Renal pelvis (tissue), 4 donors: ENCODE results near the gene WNT7B. TPM values are rescaled to one million over a fixed set of nuclear protein-coding genes. Genes with fewer than 3 reads are reported as not detected.

Experiments
- DNase-seq: peaks from one replicate; pipeline ENCODE4 v3.0.0-alpha.2; 2013
- polyA plus RNA-seq, 3 donors: library from polyadenylated mRNA; unstranded; fragments of 120-200 nt; gene quantifications; one replicate each; pipeline ENCODE4 v1.2.1, GENCODE V29; 2013; ENCODE audit not compliant: insufficient read length in 3 of 3

Gene WNT7B
- polyA plus RNA-seq, 3 donors, result 10.4 to 12.0 (median 11.1) TPM

DNA sequence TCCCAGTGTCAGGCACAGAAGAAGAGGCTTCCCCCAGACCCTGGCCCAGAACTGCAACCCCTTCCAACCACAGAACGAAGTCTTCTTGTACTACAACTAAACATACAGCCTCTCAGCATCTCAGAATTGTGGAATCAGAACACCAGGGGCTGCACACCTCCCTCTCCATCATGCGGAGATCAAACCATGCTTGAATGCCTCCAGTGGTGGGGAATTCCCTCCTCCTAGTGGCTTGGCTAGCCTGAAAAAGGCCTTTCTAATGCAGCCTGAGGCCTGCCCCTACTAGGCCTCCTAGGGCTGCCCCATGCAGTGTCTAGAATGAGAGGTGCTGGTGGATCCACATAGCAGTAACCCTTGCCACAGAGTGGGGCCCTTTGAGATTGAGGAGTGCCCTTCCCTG lies 62.7 kb downstream of the WNT7B start:
- no peak for DNase-seq

DNA sequence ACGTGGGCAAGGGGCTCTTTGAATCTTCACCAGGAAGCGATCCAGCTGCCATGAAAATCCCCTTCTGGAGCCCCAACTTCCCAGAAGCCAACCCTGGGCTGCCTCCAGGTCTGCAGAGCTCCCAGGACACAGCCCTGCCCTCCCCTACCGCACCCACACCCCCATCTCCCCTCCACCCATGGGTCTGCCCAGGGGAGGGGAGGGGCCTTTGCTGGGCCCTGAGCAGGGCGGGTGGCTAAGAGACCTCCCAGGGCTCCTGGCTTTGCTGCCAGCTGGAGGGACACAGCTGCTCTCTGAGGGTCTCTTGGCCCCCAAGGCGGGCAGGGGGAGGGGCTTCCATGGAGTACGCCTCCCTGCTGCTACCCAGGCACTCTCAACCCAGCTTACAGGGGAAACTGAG lies 64.1 kb downstream of the WNT7B start:
- DNase-seq, result no peak

DNA sequence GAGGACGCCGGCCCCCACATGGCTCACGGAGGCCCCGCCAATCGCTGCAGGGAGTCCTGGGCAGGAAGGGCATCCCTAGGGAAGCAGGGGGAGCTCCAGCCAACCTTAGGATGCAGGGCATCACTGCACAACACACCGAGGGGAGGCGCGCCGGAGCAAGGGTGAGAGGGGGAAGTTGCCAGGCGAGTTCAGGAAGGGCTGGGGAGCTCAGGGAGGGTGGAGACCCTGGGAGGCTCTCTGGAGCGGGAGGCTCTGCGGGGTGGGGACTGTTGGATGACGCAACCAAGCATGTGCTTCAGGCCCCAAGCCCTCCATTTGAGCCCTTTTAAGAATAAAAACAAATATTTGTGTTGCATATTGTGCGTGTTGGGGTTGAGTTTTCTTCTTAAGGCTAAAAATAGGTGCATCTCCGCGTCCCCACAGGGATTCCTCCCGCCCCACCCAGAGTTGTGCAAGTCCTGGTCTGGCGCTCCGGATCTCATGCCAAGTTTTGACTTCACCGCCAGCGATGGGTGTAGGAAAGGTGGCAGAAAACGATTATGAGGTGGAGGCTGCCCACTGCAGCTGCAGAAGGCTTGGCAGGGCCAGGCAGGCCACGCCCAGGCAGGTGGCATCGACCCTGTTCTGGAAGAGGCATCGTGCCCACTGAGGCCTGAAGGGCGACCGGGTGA lies 65.2 kb downstream of the WNT7B start:
- no peak for DNase-seq

DNA sequence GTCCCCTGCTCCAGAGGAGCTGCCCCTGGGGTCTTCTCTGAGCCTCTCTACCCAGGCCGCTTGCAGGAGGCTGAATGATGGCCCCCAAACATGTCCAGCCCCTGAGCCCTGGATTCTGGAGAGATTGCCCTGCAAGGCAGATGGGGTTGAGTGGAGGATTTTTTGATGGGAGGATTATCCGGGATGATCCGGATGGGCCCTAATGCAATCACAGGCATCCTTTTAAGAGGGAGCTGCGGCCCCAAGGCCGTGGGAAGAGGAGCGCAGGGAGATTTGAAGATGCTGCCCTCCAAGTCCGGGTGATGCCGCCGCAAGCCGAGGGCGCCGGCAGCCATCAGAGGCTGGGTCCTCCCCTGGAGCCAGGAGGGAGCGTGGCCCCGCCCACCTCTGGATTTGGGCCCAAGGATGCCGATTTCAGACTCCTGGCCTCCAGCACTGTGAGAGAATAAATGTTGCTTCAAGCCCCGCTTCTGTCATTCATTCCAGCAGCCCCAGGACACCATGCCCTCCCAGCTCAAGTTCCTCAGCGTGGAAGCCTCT lies 66.0 kb downstream of the WNT7B start:
- no peak for DNase-seq

DNA sequence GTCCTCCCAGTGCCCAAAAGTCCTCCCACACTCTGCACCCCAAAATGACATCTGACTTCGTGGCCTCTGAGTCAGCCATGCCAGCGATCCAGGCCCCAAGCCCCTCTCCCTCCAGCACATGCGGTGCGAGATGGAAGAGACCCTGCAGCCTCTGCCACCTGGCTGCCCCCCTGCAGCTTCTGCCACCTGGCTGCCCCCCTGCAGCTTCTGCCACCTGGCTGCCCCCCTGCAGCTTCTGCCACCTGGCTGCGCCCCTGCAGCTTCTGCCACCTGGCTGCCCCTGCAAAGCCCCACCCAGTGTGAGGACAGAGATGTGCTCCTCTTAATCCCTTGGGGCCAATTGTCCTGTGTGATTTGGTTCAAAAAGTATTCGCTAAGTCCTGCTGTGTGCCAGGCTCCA lies 68.0 kb downstream of the WNT7B start:
- no peak for DNase-seq

DNA sequence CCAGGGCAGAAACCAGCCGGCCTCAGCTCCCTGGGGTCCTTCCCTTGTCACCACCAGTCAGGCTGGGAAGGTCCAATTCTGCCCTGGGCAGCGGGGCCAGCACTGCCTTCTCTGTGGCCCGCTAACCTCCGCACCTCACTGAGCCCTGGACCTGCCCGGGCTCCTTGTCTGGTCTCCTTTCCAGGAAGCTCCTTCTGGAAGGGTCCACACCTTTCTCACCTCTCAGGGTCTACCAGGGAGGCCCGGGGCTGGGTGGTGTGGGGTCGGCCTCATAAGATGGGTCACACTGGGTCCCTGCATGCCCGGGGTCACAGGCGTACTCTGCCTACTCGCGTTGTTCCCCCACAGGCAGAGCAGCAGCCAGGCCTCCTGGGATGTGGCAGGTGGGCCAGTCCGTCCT lies 69.0 kb downstream of the WNT7B start:
- DNase-seq, result no peak

DNA sequence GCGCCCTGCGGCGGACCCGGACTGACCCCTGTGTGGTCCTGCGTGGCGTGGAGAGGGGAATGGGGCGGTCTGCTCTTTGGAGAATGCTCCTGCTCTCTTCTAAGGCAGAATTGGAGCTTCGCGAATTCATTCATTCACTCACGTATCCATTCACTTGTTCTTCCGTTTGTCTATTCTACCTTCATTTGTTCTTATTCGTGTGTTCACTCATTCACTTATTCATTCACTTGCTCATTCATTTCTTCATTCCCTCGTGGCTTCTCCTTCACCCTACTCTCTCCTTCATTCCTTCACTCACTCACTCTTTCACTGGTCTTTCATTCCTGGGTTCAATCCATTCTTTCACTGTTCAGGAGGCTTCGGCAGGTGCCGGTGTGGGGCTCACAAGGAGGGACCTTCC lies 69.6 kb downstream of the WNT7B start:
- DNase-seq, result no peak

DNA sequence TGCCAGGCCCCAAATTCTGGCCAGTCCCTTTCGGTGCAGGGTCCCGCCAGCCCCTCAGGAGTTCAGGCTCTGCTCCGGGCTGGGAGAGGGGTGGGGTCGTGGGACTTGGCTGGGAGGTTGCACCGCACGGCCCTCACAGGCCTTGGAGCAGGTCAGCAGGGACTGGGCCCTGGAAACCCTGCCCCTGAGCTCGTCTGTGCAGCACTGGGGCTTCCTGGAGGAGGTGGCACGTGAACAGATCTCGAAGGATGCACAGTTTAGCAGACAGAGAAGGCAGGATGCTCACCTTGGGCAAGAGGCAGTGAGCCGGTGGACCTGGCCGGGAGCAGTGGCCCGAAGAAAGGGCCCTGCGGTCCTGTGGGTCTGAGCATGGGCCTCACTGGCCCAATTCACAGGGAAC lies 70.0 kb downstream of the WNT7B start:
- no peak for DNase-seq

DNA sequence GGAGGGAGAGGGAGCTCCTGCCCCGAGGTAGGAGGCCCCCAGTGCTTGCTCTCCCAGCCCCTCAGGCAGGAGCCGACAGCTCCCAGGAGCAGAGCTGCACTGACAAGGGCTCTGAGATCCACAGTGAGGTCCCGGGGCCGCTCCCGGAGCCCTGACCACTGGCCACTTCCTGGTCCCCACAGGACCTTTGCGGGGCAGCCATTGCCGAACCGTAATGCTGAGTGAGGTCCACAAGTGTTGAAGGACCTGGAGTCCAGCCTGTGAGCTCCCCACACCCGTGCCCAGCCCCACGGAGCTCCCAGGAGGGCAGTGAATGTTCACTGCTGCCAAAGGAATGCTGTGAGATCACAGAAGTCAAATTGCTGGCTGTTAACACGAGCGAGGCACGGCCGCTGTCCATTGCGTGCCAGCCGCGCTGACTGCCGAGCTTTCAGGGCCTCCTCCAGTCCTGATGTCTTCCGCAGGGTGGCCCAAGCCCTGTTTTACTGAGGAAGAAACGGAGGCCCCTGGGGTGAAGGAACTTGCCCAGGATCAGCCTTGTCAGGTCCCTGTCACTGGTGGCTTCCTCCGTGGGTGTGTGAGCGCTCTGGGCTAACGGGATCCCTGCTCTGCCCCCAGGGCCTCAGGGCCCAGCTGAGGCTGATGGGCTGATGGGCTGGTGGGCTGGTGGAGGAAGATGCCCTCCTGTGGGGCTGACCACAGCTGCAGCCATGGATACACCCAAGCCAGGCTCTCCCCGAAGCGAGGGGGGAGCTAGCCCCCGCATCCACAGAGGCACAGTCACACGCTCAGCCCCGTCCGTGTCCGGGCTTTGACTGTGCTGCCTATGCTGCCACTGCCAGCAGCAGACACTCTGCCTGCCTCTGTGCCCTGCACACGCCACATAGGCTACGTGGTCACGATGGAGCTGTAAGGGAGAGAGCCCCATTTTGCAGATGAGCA lies 70.8 kb downstream of the WNT7B start:
- DNase-seq, result no peak

DNA sequence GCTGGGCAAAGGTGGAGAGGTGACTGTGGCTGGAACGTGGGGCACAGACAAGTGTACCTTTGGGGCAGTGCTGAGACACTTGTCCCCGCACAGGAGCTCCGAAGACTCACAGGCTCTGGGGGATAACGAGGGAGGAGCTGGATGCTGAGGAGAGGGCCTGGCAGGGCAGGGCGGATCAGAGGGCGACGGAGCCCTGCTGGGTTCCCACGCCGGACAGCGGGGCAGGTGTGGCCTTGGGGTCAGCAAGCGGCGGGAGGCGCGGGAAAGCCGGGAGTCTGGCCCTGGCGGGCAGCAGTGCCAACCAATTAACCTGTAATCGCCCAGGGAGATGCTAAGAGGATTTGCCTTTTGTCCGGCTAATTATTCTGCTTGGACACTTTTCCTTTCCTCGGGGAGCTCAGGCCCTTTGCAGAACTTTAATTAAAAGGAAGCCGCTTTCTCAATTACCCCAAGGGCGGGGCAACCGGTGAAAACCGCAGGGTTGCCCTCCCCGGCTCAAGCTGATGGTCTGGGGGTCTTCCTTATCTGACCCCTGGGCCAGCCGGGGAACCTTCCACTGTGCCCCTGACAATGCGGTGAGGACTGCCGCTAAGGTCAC lies 71.5 kb downstream of the WNT7B start:
- DNase-seq, result no peak

DNA sequence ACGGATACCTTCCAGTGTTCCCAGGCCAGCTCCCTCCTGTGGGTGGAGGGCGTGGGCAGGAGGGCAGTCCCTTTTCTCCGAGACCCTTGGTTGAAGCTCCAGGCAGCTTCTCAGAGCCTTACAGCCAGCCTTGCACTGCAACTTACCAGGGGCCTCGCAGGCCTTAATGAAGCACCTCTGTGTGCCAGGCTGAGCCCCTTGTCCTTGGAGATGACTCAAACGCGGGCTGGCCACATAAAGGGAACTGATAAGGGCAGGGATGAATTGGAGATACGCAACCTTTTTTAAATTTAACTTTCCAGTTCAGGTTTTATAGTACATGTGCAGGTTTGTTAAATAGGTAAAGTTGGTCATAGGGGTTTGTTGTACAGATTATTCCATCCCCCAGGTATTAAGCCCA lies 72.7 kb downstream of the WNT7B start:
- DNase-seq, result no peak

DNA sequence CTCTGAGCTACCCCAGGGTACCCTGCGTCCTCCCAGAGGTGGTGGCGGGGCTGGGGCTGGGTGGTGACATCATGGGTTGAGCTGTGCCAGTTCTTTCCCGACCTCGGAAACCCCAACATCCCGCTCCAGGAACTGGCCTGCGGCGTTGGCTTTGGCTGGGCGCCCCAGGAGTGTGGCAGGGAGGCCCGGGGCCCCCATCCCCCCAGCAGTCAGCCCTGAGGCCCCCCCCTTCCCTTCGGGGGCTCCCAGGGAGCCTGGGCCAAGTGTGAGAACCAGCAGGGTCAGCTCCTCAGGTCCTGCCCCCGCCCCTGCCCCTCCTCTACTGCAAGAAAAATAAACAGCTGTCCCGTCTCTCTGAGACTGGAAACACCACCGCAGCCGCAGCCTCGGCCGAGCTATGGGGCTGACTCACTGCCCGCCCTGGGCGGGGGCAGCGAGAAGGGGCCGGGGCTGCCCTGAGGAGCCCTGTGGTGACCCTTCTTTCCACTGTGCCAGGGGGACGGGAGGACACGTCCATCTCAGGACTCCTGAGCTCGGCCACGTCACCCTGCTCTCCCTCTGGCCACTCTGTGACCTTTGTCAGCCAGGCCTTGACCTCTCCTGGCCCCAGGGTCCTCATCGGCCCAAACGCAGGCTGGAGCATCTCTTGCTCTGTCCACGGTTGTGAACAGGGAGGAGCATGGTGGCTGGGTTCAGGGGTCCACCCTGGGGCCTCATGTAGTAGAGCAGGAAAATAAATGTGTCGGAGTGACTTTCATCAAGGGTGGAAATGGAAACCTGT lies 73.4 kb downstream of the WNT7B start:
- no peak for DNase-seq

DNA sequence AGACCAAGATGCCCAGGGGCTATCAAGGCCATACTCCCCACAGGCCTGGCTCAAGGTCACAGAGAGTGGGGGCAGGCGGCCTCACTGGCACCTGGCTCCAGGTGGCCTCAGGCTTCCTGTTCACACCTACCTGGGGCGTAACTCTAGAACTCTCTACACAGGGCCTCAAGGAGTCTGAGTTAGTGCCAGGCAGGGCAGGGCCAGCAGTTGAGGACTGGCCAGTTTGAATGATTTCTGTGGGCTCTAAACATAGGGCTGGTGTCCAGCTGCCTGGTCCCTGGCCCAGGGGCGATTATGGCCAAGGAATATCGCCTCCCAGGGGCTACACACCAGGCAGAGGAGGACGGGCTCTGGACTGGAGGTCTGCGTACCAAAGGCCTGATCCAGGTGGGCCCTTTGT lies 79.2 kb downstream of the WNT7B start:
- DNase-seq, result no peak

DNA sequence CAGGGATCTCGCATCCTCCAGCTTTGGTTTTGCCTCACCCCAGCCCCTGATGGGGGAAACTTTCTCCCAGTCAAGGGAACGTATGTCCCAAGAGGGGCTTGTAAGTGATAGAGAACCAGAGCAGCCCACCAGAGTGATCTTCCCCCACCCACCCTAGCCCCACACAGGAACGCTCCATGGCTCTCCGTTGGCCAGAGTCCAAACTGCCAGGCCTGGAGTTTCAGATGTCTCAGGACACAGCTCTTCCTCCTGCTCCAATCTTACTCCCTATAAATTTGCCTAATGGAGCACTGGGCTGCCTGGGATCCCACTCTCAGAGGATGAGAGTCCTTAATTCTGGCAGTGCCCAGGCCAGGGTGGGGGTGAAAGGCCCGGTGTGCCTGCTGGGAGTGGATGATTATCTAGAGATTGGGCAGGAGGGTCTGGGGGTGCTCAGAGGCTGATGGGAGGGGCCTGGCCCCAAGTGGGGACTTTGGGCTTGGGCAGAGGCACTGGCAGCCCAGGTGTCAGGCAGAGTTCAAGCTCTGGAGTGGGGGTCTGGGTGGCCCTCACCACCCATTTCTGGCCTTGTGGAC lies 79.9 kb downstream of the WNT7B start:
- DNase-seq, result no peak

DNA sequence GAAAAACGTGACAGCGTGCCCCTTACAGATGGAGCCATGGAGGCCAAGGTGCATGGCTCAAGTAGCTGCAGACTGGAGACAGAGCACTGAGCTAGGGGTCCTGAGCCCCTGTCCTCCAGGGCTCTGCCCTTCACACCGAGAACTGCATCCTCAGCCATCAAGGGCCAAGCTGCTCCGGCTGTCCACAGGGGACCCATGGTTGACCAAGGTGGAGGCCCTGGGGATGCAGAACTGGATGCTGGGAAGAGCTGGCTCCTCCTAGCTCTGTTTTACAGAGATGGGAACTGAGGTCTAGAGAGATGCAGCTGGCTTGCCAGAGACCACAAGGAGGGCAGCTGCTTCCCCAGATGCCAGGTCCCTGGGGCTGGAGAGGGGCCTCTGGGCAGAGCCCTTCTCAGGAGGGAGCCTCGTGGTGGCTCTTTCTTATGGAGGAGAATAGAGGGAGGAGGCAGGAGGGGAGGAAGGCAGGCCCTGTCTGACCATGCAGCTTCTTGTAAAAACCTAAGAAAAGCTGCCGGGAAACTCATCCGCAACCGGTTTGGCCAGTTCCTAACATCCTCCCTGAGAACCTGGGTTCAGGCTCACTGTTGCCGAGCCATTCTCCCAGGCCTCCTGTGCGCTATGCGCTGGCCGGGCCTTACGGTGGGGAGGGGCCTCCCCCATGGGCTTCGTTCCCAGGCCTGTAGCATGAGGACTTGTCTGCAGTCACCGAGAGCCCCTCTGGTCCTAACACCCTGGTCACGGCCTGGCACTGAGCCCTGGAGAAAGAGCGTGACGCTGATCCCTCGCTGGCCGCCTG lies 80.6 kb downstream of the WNT7B start:
- no peak for DNase-seq

DNA sequence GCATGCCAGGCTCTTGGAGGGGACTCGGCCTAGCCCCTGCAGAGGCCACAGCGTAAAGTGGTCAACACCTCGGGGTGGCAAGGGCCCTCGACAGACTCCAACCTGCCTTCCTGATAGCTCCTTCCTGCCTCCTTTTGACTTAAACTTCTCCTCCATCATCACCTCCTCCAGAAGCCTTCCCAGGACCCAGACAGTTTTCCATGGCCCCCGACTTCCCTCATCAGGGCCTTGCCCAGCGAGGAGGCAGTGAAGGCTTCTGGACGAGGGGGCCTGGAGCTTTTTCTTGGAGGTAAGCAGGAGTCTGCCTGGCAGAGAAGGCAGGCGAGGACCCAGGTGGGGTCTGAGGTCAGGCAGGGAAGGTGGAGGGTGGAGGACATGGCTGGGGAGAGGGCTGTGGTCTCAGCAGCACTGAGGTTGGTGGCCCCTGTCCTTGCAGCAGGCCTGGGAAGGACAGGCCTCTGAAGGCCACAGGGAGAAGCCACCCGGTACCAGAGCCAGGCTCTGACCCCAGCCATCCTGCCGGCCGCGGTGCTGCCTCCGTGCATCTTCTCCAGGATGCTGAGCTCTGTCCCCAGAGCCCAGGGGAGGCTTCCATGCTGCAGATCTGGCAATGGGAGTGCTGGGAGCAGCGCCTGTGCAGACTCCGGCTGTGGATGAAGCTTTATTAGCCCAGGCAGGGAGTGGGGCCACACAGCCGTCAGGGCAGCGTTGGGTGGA lies 81.4 kb downstream of the WNT7B start:
- DNase-seq, result no peak

DNA sequence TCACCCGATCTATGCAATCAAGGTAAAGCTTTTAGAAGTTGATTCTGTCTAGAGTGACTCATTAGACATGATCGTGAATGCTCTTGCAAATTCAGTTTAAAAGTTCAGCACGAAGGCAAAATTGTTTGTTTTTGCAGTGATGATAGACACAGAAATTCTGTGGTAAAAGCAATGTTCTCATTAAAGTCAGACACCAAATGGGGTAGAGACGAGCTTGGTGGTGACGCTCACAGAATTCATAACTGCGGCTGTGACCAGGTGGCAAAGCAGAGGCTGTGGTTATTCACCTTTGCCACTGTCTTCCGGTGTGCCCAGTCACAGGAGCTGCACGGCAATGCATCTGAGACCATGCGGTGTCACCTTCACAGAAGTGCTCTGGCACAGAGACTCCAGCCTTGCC lies 83.4 kb downstream of the WNT7B start:
- no peak for DNase-seq

DNA sequence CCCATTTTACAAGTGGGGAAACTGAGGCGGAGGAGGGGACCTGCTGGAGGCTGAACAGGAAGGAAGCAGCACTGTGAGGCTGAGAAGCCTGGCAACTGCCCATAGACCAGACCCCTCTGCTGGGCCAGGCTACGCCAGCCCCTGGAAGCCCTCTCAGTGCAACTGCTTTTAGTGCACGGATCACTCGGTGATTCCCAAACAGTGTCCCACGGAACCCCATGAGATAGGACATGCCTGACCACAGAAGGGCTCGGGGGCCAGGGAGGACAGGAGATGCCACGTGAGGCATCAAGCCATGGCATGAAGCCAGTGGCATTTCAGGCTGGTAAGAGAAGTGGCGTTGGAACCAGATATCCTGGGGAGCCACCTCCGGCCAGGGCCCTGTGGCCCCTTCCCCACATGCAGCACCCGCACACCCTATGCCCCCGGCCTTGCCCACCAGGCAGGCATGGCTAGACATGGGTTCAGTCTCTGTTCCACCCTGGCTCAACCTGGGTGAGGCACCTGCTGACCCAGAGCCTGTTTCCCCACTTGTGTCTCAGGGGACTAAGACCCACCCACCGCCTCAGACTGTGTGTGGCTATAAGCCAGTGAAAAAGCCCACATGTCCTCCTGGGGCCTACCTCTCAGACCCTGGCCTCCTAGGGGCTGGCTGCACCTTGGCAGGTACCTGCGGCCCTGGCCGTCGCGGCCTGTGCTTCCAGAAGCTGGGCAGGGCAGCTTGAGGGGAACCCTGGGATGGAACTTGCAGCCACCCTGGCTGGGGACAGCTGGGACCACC lies 84.1 kb downstream of the WNT7B start:
- DNase-seq, result no peak

DNA sequence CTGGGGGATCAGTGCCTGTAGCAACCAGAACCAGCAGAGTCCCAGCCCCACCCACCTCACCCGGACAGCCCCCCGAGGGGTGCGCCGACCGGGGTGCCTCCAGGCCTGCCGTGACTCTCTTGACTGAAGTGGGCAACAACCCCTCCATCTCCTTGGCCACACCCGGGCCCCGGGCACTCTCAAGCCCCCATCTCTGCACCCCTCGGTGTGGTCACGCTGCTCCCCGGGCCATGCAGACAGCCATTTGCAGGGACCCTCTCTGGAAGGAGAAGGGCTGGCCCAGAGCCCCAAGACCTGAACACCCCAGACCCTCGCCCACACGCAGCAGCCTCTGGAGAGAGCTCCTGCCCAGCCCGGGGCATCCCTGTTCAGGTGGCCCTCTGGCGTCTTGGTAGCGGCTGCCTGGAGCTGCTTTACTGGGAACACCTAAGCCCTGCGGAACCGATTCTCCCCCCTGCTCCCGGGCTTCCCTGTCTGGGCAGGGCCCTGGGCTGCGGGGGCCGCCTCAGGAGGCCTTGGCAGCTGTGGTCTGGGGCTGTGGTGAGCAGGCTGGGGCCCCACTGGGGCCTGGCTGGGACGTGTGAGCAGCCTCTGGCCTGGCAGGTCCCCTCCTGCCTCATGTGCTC lies 84.9 kb downstream of the WNT7B start:
- DNase-seq, result no peak
